HepG2 (cell line): ENCODE data around the gene TSNAXIP1. TPM values are rescaled to one million over a fixed set of nuclear protein-coding genes. Genes with fewer than 3 reads are reported as not detected.

ENCODE experiments used
- BCL3 ChIP-seq: sonication (generic); formaldehyde crosslinking; IDR thresholded peaks from 2 replicates; pipeline ENCODE4 v1.5.1; 2020; ENCODE audit warnings: mild to moderate bottlenecking, missing genetic modification reagents, moderate library complexity
- FOSL1 ChIP-seq: sonication (generic); formaldehyde crosslinking; IDR thresholded peaks from 2 replicates; pipeline ENCODE4 v1.9.0; 2021; ENCODE audit warnings: missing genetic modification reagents, borderline replicate concordance
- FOSL2 ChIP-seq: sonication (generic); formaldehyde crosslinking; IDR thresholded peaks from 2 replicates; pipeline ENCODE4 v1.4.0; 2020; ENCODE audit warnings: missing genetic modification reagents
- GABPB1 ChIP-seq: IDR thresholded peaks from 2 replicates; pipeline ENCODE4 v1.6.1; 2016; ENCODE audit warnings: mild to moderate bottlenecking, missing genetic modification reagents, moderate library complexity, missing compliant biosample characterization
- GATAD1 ChIP-seq: IDR thresholded peaks from 2 replicates; pipeline ENCODE4 v1.6.1; 2016; ENCODE audit warnings: missing genetic modification reagents, missing compliant biosample characterization
- HNF1B ChIP-seq: sonication (generic); formaldehyde crosslinking; IDR thresholded peaks from 2 replicates; pipeline ENCODE4 v1.5.1; 2020; ENCODE audit warnings: mild to moderate bottlenecking, moderate library complexity, missing genetic modification reagents
- HNRNPLL ChIP-seq: fragments of 200-400 bp; formaldehyde crosslinking; IDR thresholded peaks from 2 replicates; pipeline ENCODE4 v1.6.1; 2017; ENCODE audit warnings: mild to moderate bottlenecking, low read depth, low read length; ENCODE audit not compliant: poor library complexity, severe bottlenecking
- MBD4 ChIP-seq: IDR thresholded peaks from 2 replicates; pipeline ENCODE4 v1.6.1; 2012; ENCODE audit warnings: low read length, inconsistent platforms, borderline replicate concordance
- NR1H2 ChIP-seq: sonication (generic); formaldehyde crosslinking; IDR thresholded peaks from 2 replicates; pipeline ENCODE4 v1.8.1; 2022; ENCODE audit warnings: low read depth, missing genetic modification reagents, borderline replicate concordance
- POGZ ChIP-seq: sonication (generic); formaldehyde crosslinking; IDR thresholded peaks from 2 replicates; pipeline ENCODE4 v1.4.0; 2020; ENCODE audit warnings: mild to moderate bottlenecking, missing genetic modification reagents
- SP4 ChIP-seq: sonication (generic); formaldehyde crosslinking; IDR thresholded peaks from 2 replicates; pipeline ENCODE4 v1.8.1; 2023; ENCODE audit warnings: mild to moderate bottlenecking, missing genetic modification reagents
- TGIF2 ChIP-seq: IDR thresholded peaks from 2 replicates; pipeline ENCODE4 v1.6.1; 2016; ENCODE audit warnings: control low read depth, missing compliant biosample characterization
- ZBTB37 ChIP-seq: sonication (generic); formaldehyde crosslinking; IDR thresholded peaks from 2 replicates; pipeline ENCODE4 v1.4.0; 2020; ENCODE audit warnings: mild to moderate bottlenecking, missing genetic modification reagents
- ZBTB8A ChIP-seq: sonication (generic); formaldehyde crosslinking; IDR thresholded peaks from 2 replicates; pipeline ENCODE4 v1.4.0; 2020; ENCODE audit warnings: mild to moderate bottlenecking, low read depth, missing genetic modification reagents, borderline replicate concordance
- ZNF143 ChIP-seq: sonication (generic); formaldehyde crosslinking; IDR thresholded peaks from 2 replicates; pipeline ENCODE4 v1.4.0; 2020; ENCODE audit warnings: missing genetic modification reagents
- ZNF460 ChIP-seq: sonication (generic); formaldehyde crosslinking; IDR thresholded peaks from 2 replicates; pipeline ENCODE4 v1.5.1; 2020; ENCODE audit warnings: missing genetic modification reagents, mild to moderate bottlenecking, borderline replicate concordance
- ZNF589 ChIP-seq: sonication (generic); formaldehyde crosslinking; conservative IDR thresholded peaks from 2 replicates; pipeline ENCODE4 v1.8.0; 2022; ENCODE audit warnings: mild to moderate bottlenecking, moderate library complexity, missing genetic modification reagents
- polyA plus RNA-seq, 8 experiments: library from polyadenylated mRNA; depleted of rRNA in 3 of 8; stranded (reverse) in 7 of 8; unstranded in 1 of 8; fragments of >200 nt; fragmentation: Illumina TruSeq in 4 of 8; extraction: Trizol in 4 of 8; gene quantifications; 2 replicates each; pipeline versions ENCODE4 v1.2.1 to v1.2.3, GENCODE V29; 2011 to 2016; ENCODE audit warnings: low read depth in 4 of 8, missing spikeins in 1 of 8, mixed read lengths in 1 of 8; ENCODE audit not compliant: insufficient read depth in 1 of 8
- total RNA-seq, 5 experiments: library from RNA; depleted of rRNA; stranded (reverse); fragments of >200 nt; fragmentation: Illumina TruSeq; extraction: Trizol; gene quantifications; 2 replicates each; pipeline ENCODE4 v1.2.3, GENCODE V29; 2016; ENCODE audit warnings: low read depth in 1 of 5
- TF ChIP-seq, protein P1 (sequence below): sonication (generic); formaldehyde crosslinking; IDR thresholded peaks from 2 replicates; pipeline ENCODE4 v1.5.1; 2020; ENCODE audit warnings: missing genetic modification reagents, mild to moderate bottlenecking, borderline replicate concordance
- TF ChIP-seq, protein P2 (sequence below): sonication (generic); formaldehyde crosslinking; IDR thresholded peaks from 2 replicates; pipeline ENCODE4 v1.4.0; 2020; ENCODE audit warnings: mild to moderate bottlenecking, missing genetic modification reagents
- TF ChIP-seq, protein P3 (sequence below): sonication (generic); formaldehyde crosslinking; IDR thresholded peaks from 2 replicates; pipeline ENCODE4 v1.4.0; 2020; ENCODE audit warnings: missing genetic modification reagents

Gene TSNAXIP1
- total and polyA plus RNA-seq, 2 of the 13 experiments (the other 11 are each of a cell fraction or from before 2014, with no cell fraction given), result 0.37 to 0.86 TPM

- TF ChIP-seq, protein P1, sequence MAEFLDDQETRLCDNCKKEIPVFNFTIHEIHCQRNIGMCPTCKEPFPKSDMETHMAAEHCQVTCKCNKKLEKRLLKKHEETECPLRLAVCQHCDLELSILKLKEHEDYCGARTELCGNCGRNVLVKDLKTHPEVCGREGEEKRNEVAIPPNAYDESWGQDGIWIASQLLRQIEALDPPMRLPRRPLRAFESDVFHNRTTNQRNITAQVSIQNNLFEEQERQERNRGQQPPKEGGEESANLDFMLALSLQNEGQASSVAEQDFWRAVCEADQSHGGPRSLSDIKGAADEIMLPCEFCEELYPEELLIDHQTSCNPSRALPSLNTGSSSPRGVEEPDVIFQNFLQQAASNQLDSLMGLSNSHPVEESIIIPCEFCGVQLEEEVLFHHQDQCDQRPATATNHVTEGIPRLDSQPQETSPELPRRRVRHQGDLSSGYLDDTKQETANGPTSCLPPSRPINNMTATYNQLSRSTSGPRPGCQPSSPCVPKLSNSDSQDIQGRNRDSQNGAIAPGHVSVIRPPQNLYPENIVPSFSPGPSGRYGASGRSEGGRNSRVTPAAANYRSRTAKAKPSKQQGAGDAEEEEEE (CRISPR knock-in tag), result no peak; the same call in 1 of the 2 replicates
- peak; percentile 92 for TF ChIP-seq BCL3 (CRISPR knock-in tag)
- TF ChIP-seq SP4 (CRISPR knock-in tag), result peak; percentile 99
- peak; percentile 8 for TF ChIP-seq HNRNPLL
- TF ChIP-seq MBD4, result no peak
- TF ChIP-seq ZBTB8A, result 0 out of 2 replicates have a peak, but pooled peaks have one; percentile 38
- TF ChIP-seq HNF1B (CRISPR knock-in tag), result no peak
- TF ChIP-seq ZNF460 (CRISPR knock-in tag), result no peak
- TF ChIP-seq, protein P2, sequence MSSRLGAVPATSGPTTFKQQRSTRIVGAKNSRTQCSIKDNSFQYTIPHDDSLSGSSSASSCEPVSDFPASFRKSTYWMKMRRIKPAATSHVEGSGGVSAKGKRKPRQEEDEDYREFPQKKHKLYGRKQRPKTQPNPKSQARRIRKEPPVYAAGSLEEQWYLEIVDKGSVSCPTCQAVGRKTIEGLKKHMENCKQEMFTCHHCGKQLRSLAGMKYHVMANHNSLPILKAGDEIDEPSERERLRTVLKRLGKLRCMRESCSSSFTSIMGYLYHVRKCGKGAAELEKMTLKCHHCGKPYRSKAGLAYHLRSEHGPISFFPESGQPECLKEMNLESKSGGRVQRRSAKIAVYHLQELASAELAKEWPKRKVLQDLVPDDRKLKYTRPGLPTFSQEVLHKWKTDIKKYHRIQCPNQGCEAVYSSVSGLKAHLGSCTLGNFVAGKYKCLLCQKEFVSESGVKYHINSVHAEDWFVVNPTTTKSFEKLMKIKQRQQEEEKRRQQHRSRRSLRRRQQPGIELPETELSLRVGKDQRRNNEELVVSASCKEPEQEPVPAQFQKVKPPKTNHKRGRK (CRISPR knock-in tag), result no peak
- TF ChIP-seq GATAD1 (CRISPR knock-in tag), result peak; percentile 85
- TF ChIP-seq POGZ, result no peak; the same call in 1 of the 2 replicates
- TF ChIP-seq TGIF2, result no peak; the same call in none of the 2 replicates
- peak; percentile 98 for TF ChIP-seq ZNF143
- no peak for TF ChIP-seq ZNF589 (CRISPR knock-in tag)
- TF ChIP-seq FOSL2 (CRISPR knock-in tag), result peak; percentile 13; the same call in 1 of the 2 replicates
- TF ChIP-seq ZBTB37 (CRISPR knock-in tag), result no peak
- no peak for TF ChIP-seq NR1H2 (CRISPR knock-in tag)
- TF ChIP-seq, protein P3, sequence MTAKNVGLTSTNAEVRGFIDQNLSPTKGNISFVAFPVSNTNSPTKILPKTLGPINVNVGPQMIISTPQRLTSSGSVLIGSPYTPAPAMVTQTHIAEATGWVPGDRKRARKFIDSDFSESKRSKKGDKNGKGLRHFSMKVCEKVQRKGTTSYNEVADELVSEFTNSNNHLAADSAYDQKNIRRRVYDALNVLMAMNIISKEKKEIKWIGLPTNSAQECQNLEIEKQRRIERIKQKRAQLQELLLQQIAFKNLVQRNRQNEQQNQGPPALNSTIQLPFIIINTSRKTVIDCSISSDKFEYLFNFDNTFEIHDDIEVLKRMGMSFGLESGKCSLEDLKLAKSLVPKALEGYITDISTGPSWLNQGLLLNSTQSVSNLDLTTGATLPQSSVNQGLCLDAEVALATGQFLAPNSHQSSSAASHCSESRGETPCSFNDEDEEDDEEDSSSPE (CRISPR knock-in tag), result peak; percentile 16; the same call in 1 of the 2 replicates
- TF ChIP-seq FOSL1 (CRISPR knock-in tag), result no peak
- TF ChIP-seq GABPB1 (CRISPR knock-in tag), result peak; percentile 94
Measured at GRCh38 chr16:67806428-67807147, at the start of gene TSNAXIP1, which contains the start of gene RANBP10 (continued).
